Natural killer cell (primary cell): ENCODE data around the gene TRIP4. TPM values are rescaled to one million over a fixed set of nuclear protein-coding genes. Genes with fewer than 3 reads are reported as not detected.

ENCODE experiments used
- ATAC-seq, 3 donors: fragments of 150-1000 bp in 2 of 3; fragments of 200-7000 bp in 1 of 3; cut with Tn5 transposase; 1 replicate in 1 of 3; 2 replicates in 2 of 3; pipeline ENCODE4 v1.10.0; 2021; ENCODE audit warnings: mild to moderate bottlenecking in 2 of 3, moderate library complexity in 2 of 3
- DNase-seq, 2 donors: peaks; one replicate each; pipeline versions ENCODE4 v3.0.0 to v3.0.0-alpha.2; 2013 to 2021; ENCODE audit warnings: mixed read lengths in 1 of 2
- H3K27ac ChIP-seq: one replicate; pipeline ENCODE4 v1.5.1; 2013; ENCODE audit warnings: mild to moderate bottlenecking, low read length
- H3K27me3 ChIP-seq: one replicate; pipeline ENCODE4 v1.6.1; 2013; ENCODE audit warnings: low read length; ENCODE audit not compliant: control insufficient read depth, insufficient read depth
- H3K36me3 ChIP-seq: one replicate; pipeline ENCODE4 v1.6.1; 2013; ENCODE audit warnings: low read length; ENCODE audit not compliant: control insufficient read depth, insufficient read depth
- H3K4me1 ChIP-seq: one replicate; pipeline ENCODE4 v1.6.1; 2013; ENCODE audit warnings: low read length; ENCODE audit not compliant: control insufficient read depth, insufficient read depth
- H3K4me3 ChIP-seq: one replicate; pipeline ENCODE4 v1.5.1; 2013; ENCODE audit warnings: low read length
- H3K9me3 ChIP-seq: one replicate; pipeline ENCODE4 v1.6.1; 2013; ENCODE audit warnings: low read length; ENCODE audit not compliant: control insufficient read depth, insufficient read depth
- H3K27ac Mint-ChIP-seq, 2 donors: one replicate each; pipeline ENCODE4 v1.8.0; 2022; ENCODE audit warnings: mild to moderate bottlenecking in 2 of 2, mixed read lengths in 2 of 2, moderate library complexity in 1 of 2
- H3K27me3 Mint-ChIP-seq, 2 donors: one replicate each; pipeline ENCODE4 v1.8.0; 2022; ENCODE audit warnings: low read depth in 2 of 2, mixed read lengths in 2 of 2
- H3K36me3 Mint-ChIP-seq: one replicate; pipeline ENCODE4 v1.8.0; 2022; ENCODE audit warnings: mixed read lengths
- H3K4me1 Mint-ChIP-seq, 2 donors: one replicate each; pipeline ENCODE4 v1.8.0; 2022; ENCODE audit warnings: mixed read lengths in 2 of 2
- H3K4me3 Mint-ChIP-seq: one replicate; pipeline ENCODE4 v1.8.0; 2022; ENCODE audit warnings: mild to moderate bottlenecking, moderate library complexity, mixed read lengths
- H3K9me3 Mint-ChIP-seq, 2 donors: one replicate each; pipeline ENCODE4 v1.8.0; 2022; ENCODE audit warnings: mixed read lengths in 2 of 2
- WGBS: methylation state at CpG from one replicate; pipeline ENCODE4 v1.1.7; 2013; ENCODE audit warnings: missing lambda C conversion rate; ENCODE audit not compliant: insufficient coverage; 5-methylcytosine and 5-hydroxymethylcytosine counted together
- intact Hi-C: fragments of 100-400 bp; cut with micrococcal nuclease; formaldehyde crosslinking; loops from one replicate; pipeline ENCODE4 v1.14.2; 2022
- total RNA-seq, 4 donors: library from RNA; stranded (reverse); fragments of 120-200 nt in 1 of 4; gene quantifications; one replicate each; pipeline versions ENCODE4 v1.2.3 to v1.2.4, GENCODE V29; 2013 to 2022
- TF ChIP-seq, protein P1 (sequence below): fragments of 200-600 bp; IDR thresholded peaks from one replicate; pipeline ENCODE4 v1.8.0; 2022; ENCODE audit warnings: antibody characterized with exemption

The TRIP4 gene
- total RNA-seq, 3 donors from 2014 or later (not counting 1 experiment from before 2014, with no cell fraction given) = 32.9 to 37.1 (median 33.7) TPM

DNA sequence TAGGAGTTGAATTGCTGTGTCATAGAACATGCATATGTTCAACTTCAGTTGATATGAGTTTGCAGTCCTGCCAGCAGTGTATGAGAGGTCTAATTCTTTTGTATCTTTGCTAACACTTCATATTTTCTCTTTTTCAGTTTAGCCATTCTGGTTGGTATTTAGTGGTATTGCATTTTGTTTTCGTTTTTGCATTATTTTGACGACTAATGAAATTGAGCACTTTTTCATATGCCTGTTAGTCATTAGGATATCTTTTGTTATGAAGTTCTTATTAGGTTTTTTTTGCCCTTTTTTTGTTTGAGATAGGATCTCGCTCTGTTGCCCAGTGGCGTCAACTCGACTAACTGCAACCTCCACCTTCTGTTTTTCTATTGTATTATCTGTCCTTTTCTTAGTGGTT lies 9.2 kb downstream of the TRIP4 start:
- H3K27me3 Mint-ChIP-seq = no peaks in the 10 kb centered on the region
- no peaks in the 10 kb centered on the region for H3K27me3 ChIP-seq
- no peaks in the 10 kb centered on the region for H3K9me3 Mint-ChIP-seq
- TF ChIP-seq, protein P1, sequence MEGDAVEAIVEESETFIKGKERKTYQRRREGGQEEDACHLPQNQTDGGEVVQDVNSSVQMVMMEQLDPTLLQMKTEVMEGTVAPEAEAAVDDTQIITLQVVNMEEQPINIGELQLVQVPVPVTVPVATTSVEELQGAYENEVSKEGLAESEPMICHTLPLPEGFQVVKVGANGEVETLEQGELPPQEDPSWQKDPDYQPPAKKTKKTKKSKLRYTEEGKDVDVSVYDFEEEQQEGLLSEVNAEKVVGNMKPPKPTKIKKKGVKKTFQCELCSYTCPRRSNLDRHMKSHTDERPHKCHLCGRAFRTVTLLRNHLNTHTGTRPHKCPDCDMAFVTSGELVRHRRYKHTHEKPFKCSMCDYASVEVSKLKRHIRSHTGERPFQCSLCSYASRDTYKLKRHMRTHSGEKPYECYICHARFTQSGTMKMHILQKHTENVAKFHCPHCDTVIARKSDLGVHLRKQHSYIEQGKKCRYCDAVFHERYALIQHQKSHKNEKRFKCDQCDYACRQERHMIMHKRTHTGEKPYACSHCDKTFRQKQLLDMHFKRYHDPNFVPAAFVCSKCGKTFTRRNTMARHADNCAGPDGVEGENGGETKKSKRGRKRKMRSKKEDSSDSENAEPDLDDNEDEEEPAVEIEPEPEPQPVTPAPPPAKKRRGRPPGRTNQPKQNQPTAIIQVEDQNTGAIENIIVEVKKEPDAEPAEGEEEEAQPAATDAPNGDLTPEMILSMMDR = no peak
- intact Hi-C loops = no loop called here
- ATAC-seq (no peak), DNase-seq (no peak)
- peaks cover 0 to 11% of the 10 kb centered on the region in 2 donors for H3K4me1 Mint-ChIP-seq
- no peaks in the 10 kb centered on the region for H3K9me3 ChIP-seq
- H3K27ac ChIP-seq = no peak overlapping the region
- H3K27ac Mint-ChIP-seq = peak overlapping the region in 1 of 2 donors; percentile 24
- H3K4me3 Mint-ChIP-seq = no peak overlapping the region
- WGBS = 80% methylated on average over 1 of the region's 5 CpGs
- no peaks in the 10 kb centered on the region for H3K4me1 ChIP-seq
- H3K36me3 Mint-ChIP-seq = peaks cover 35% of the 10 kb centered on the region
- H3K4me3 ChIP-seq = no peak overlapping the region
- peaks cover 63% of the 10 kb centered on the region for H3K36me3 ChIP-seq

DNA sequence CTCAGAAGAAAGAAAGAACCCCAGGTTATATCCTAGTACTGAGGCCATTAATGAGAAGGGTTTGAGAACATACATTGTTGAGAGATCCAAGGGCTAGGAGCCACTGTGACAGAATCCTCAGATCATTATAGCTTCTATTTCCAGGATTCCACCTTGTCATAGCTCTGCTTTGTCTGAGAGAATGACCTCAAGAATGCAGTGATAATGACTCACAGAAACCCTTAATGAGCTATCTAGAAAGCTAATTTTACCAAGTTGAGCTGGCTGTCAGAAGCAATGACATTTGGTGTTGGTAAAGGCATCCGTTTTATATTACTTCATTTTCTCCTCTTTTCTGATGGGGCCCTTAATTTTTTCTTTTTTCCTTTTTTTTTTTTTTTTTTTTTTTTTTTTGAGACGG lies 10.9 kb downstream of the TRIP4 start:
- Histone ChIP-seq H3K4me3 (no peak overlapping the region), H3K36me3 (peaks cover 66% of the 10 kb centered on the region), H3K4me1 (no peaks in the 10 kb centered on the region), H3K27ac (no peak overlapping the region), H3K9me3 (no peaks in the 10 kb centered on the region), H3K27me3 (no peaks in the 10 kb centered on the region)
- Mint-ChIP-seq H3K27me3 (no peaks in the 10 kb centered on the region), H3K9me3 (no peaks in the 10 kb centered on the region), H3K4me3 (no peak overlapping the region), H3K4me1 (peaks cover 0 to 5% of the 10 kb centered on the region in 2 donors), H3K36me3 (peaks cover 34% of the 10 kb centered on the region), H3K27ac (no peak overlapping the region)
- intact Hi-C loops = no loop called here
- no peak for ATAC-seq
- WGBS = 94% methylated on average over 2 of the region's 2 CpGs
- DNase-seq = no peak
- TF ChIP-seq, protein P1 = no peak

GRCh38 chr15:64400583-64400982 lies 12.9 kb downstream of the TRIP4 start:
- no peak overlapping the region for H3K4me3 ChIP-seq
- intact Hi-C loops = no loop called here
- DNase-seq = no peak
- no peaks in the 10 kb centered on the region for H3K27me3 ChIP-seq
- no peaks in the 10 kb centered on the region for H3K9me3 Mint-ChIP-seq
- no peak for ATAC-seq
- no peak overlapping the region for H3K27ac ChIP-seq
- H3K9me3 ChIP-seq = no peaks in the 10 kb centered on the region
- H3K36me3 ChIP-seq = peaks cover 62% of the 10 kb centered on the region
- H3K27me3 Mint-ChIP-seq = no peaks in the 10 kb centered on the region
- H3K36me3 Mint-ChIP-seq = peaks cover 23% of the 10 kb centered on the region
- TF ChIP-seq, protein P1 = no peak
- 88% methylated on average over 2 of the region's 2 CpGs for WGBS
- no peak overlapping the region for H3K4me3 Mint-ChIP-seq
- H3K4me1 Mint-ChIP-seq = no peaks in the 10 kb centered on the region
- H3K4me1 ChIP-seq = no peaks in the 10 kb centered on the region
- no peak overlapping the region for H3K27ac Mint-ChIP-seq

GRCh38 chr15:64412216-64412615 lies 24.6 kb downstream of the TRIP4 start:
- peaks cover 26% of the 10 kb centered on the region for H3K36me3 Mint-ChIP-seq

More at GRCh38 chr15:64412216-64412615, 24.6 kb downstream of the TRIP4 start:
- Histone ChIP-seq H3K27ac (no peak overlapping the region), H3K4me3 (no peak overlapping the region), H3K4me1 (no peaks in the 10 kb centered on the region), H3K9me3 (no peaks in the 10 kb centered on the region), H3K36me3 (peaks cover 71% of the 10 kb centered on the region), H3K27me3 (no peaks in the 10 kb centered on the region)
- WGBS = 100% methylated on average over 1 of the region's 2 CpGs
- no peak for DNase-seq
- no peaks in the 10 kb centered on the region for H3K4me1 Mint-ChIP-seq
- H3K4me3 Mint-ChIP-seq = no peak overlapping the region
- no peaks in the 10 kb centered on the region for H3K27me3 Mint-ChIP-seq
- TF ChIP-seq, protein P1 = no peak
- intact Hi-C loops = no loop called here
- ATAC-seq = no peak
- H3K27ac Mint-ChIP-seq = peak overlapping the region in 1 of 2 donors; percentile 2
- no peaks in the 10 kb centered on the region for H3K9me3 Mint-ChIP-seq
